ENCODE measurements around the gene LIN52. TPM values are rescaled to one million over a fixed set of nuclear protein-coding genes. Genes with fewer than 3 reads are reported as not detected.

Gene LIN52
- total and polyA plus RNA-seq, 9 of the 15 experiments (the other 6 are each of a cell fraction or from before 2014, with no cell fraction given) = 4.6 to 11.8 (median 9.2) TPM

GRCh38 chr14:74048281-74048680 lies 36.5 kb upstream of the LIN52 start:
- no peak overlapping the region for H3K4me2 ChIP-seq (ENCODE audit: insufficient read depth, low read length)
- peak overlapping the region; percentile 68 for H2AFZ ChIP-seq (ENCODE audit: low read depth, low read length)
- H3K27me3 ChIP-seq (ENCODE audit: control insufficient read depth in 2 of 2, insufficient read depth in 2 of 2, low read length in 2 of 2) = no peaks in the 10 kb centered on the region
- BruUV-seq (replicated peaks) = no TSS peak
- ChIA-PET POLR2A (interaction anchor here (0.5 to 1.0 kb wide), 5 partner anchors 8 to 260 kb away, joined by 3 to 6 read pairs (median 4); no protein-coding TSS in a partner anchor), CTCF (ENCODE audit: low intra/inter-chr PET ratio) (no interaction called here)
- ATAC-seq = peak; percentile 62; the same call in 2 of the 3 replicates
- WGBS (ENCODE audit: insufficient coverage, low coverage, missing lambda C conversion rate) = 18% methylated on average over 3 of the region's 3 CpGs
- H3K9me3 ChIP-seq (replicated peaks; ENCODE audit: control insufficient read depth, insufficient read depth, low read depth, low read length) = no peaks in the 10 kb centered on the region
- H3K79me2 ChIP-seq (ENCODE audit: control insufficient read depth, insufficient read depth, low read length) = no peaks in the 10 kb centered on the region
- peak; percentile 23 for FAIRE-seq
- no peak overlapping the region for H3K4me3 ChIP-seq
- H3K9ac ChIP-seq (ENCODE audit: insufficient read depth in 1 of 2, low read depth in 2 of 2, low read length in 2 of 2) = no peak overlapping the region
- H3K9me1 ChIP-seq (ENCODE audit: control insufficient read depth, insufficient read depth, low read length) = no peaks in the 10 kb centered on the region
- intact Hi-C loops (cut with micrococcal nuclease) = no loop called here
- in situ Hi-C loops (cut with MboI) = no loop called here
- H3K27ac ChIP-seq (ENCODE audit: extremely low read depth, low read depth, low read length) = no peak overlapping the region
- peak in 1 of 2 experiments; percentile 7; a peak in 1 of 4 replicates for TF ChIP-seq RAD21 (CRISPR knock-in tag; conservative IDR thresholded peaks at IDR 0.05 in 1 of 2, IDR thresholded peaks at IDR 0.05 in 1 of 2)
- TF ChIP-seq ZNF766 (CRISPR knock-in tag; conservative IDR thresholded peaks at IDR 0.05) = no peak
- no peak for TF ChIP-seq ZNF740 (CRISPR knock-in tag; IDR thresholded peaks at IDR 0.05)
- TF ChIP-seq ZNF740 (tag; IDR thresholded peaks at IDR 0.05) = no peak
- no peak for TF ChIP-seq ZNF512 (tag; IDR thresholded peaks at IDR 0.05)
- no peak for TF ChIP-seq KAT2B (IDR thresholded peaks at IDR 0.05; ENCODE audit: low read depth, low read length)
- no peak for TF ChIP-seq CCAR2 (IDR thresholded peaks at IDR 0.05; ENCODE audit: low read depth, low read length)
- no peak for TF ChIP-seq MYC (IDR thresholded peaks at IDR 0.05; ENCODE audit: low read depth, low read length)
- TF ChIP-seq MYC (CRISPR knock-in tag; IDR thresholded peaks at IDR 0.05; ENCODE audit: borderline replicate concordance, low read depth) = no peak
- peak; percentile 46; the same call in 1 of the 2 replicates for TF ChIP-seq ZNF384 (IDR thresholded peaks at IDR 0.05; ENCODE audit: low read depth, low read length)
- peak; percentile 16 to 47 (median 31); a peak in 3 of 6 replicates for TF ChIP-seq CTCF (IDR thresholded peaks at IDR 0.05 in 2 of 3, conservative IDR thresholded peaks at IDR 0.05 in 1 of 3; ENCODE audit: insufficient read depth in 2 of 3, low read depth in 1 of 3, low read length in 3 of 3)
- TF ChIP-seq POLR2AphosphoS2 (IDR thresholded peaks at IDR 0.05; ENCODE audit: low read length) = no peak
- TF ChIP-seq RBM15 (IDR thresholded peaks at IDR 0.05; ENCODE audit: insufficient read depth, low read length) = no peak
- no peaks in the 10 kb centered on the region for H3K4me1 ChIP-seq (replicated peaks in 1 of 2; ENCODE audit: control insufficient read depth in 2 of 2, insufficient read depth in 2 of 2, low read length in 2 of 2)
- no peaks in the 10 kb centered on the region for H4K20me1 ChIP-seq (replicated peaks; ENCODE audit: control insufficient read depth, insufficient read depth, low read length)
- no peaks in the 10 kb centered on the region for H3K36me3 ChIP-seq (ENCODE audit: control insufficient read depth, insufficient read depth, low read length)
- DNase-seq (ENCODE audit: extremely low read depth in 1 of 4, low spot score in 3 of 4) = peak in 3 of 4 experiments; percentile 12 to 45 (median 24)
